LHCN-M2 (cell line): ENCODE measurements around the gene SLC12A6. TPM values are rescaled to one million over a fixed set of nuclear protein-coding genes. Genes with fewer than 3 reads are reported as not detected.
A peak's percentile ranks its signal among the peaks of the same experiment; 100 is the strongest.
"Not testable (repeated sequence)": the region's sequence is repeated elsewhere in the genome, so short reads cannot be mapped to it uniquely, and the experiment has no call there.

Experiments used
- DNase-seq: peaks from one replicate; pipeline ENCODE4 v3.0.0-alpha.2; 2012; ENCODE audit warnings: low read depth
- polyA plus RNA-seq: library from polyadenylated mRNA; unstranded; fragments of >200 nt; gene quantifications from one replicate; pipeline ENCODE4 v1.2.1, GENCODE V29; 2012; ENCODE audit warnings: missing spikeins
- total RNA-seq: library from RNA; depleted of rRNA; stranded (reverse); fragments of >200 nt; gene quantifications from 2 replicates; pipeline ENCODE4 v1.2.3, GENCODE V29; 2014; rRNA removed

The SLC12A6 gene
- total RNA-seq = 11.2 and 12.1 TPM in 2 replicates
- 3.4 TPM for polyA plus RNA-seq

- DNase-seq = peak; percentile 90
Observed at GRCh38 chr15:34337557-34338306, at the start of gene SLC12A6. SLC12A6 (minus strand) TSS chr15:34337781; CDS start chr15:34336680, 1,101 bp downstream.

- DNase-seq = not testable (repeated sequence)
Observed at GRCh38 chr15:34381829-34382521, 44.4 kb upstream of the SLC12A6 start.

- not testable (repeated sequence) for DNase-seq
Observed at GRCh38 chr15:34380491-34380890, 42.9 kb upstream of the SLC12A6 start.

- DNase-seq = no peak
Observed at GRCh38 chr15:34376856-34377255, 39.3 kb upstream of the SLC12A6 start.

DNA sequence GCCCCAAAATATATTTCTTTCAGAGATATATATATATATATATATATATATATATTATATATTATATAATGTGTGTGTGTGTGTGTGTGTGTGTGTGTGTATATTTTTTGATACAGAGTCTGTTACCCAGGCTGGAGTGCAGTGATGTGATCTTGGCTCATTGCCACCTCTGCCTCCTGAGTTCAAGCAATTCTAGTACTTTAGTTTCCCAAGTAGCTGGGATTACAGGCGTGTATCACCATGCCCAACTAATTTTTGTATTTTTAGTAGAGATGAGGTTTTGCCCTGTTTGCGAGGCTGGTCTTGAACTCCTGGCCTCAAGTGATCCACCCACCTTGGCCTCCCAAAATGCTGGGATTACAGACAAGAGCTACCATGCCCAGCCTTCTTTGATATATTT, 38.0 kb upstream of the SLC12A6 start:
- DNase-seq = not testable (repeated sequence)

DNA sequence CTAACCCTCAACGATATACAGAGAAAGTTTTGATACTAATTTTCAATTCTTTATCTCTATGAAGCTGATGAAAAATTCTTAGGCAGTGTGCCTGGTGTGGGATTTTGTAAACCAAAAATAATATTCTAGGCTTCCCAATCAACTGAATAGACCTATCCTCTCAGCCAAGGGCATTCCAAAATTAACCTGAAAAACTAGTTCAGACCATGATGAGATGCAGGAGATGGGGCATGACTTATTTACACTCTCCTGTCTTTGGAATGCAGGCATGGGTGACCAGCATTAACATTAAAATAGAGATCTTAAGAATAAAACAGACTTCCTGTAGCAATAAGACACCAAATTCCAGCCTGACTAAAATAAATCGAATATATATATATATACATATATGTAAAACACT, 37.2 kb upstream of the SLC12A6 start:
- DNase-seq = no peak

DNA sequence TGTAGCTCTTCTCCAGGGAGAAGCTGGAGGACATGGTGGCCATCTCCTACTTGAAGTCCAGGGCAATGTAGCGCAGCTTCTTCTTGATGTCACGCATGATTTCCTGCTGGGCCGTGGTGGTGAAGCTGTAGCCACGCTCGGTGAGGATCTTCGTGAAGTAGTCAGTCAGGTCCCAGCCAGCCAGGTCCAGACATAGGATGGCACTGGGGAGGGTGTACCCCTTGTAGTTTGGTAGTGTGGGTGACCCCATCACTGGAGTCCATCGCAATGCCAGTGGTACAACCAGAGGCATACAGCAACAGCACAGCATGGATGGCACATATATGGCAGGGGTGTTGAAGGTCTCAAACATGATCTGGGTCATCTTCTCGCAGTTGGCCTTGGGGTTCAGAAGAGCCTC, 36.4 kb upstream of the SLC12A6 start:
- DNase-seq = no peak

DNA sequence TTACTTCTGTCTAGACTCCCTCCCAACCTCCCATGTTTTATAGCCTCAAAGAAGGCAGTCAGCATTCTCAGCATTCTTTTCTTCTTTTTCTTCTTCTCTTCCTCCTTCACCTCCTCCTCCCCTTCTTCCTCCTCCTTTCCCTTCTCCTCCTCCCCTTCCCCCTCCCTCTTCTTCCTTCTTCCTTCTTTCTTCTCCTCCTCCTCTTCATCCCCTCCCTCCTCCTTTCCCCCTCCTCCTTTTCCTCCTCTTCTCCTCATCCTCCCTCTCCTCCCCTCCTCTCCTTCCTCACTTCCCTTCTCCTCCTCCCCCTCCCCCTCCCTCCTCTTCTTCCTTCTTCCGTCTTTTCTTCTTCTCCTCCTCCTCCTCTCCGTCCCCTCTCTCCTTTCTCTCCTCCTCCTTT, 33.1 kb upstream of the SLC12A6 start:
- no peak for DNase-seq

- no peak for DNase-seq
Observed at GRCh38 chr15:34370129-34370528, 32.5 kb upstream of the SLC12A6 start.

- peak; percentile 88 for DNase-seq
Observed at GRCh38 chr15:34367101-34368081, 29.8 kb upstream of the SLC12A6 start, which contains the start of gene LPCAT4. LPCAT4 (minus strand) TSS chr15:34367196; CDS start chr15:34367100, 96 bp downstream.

DNA sequence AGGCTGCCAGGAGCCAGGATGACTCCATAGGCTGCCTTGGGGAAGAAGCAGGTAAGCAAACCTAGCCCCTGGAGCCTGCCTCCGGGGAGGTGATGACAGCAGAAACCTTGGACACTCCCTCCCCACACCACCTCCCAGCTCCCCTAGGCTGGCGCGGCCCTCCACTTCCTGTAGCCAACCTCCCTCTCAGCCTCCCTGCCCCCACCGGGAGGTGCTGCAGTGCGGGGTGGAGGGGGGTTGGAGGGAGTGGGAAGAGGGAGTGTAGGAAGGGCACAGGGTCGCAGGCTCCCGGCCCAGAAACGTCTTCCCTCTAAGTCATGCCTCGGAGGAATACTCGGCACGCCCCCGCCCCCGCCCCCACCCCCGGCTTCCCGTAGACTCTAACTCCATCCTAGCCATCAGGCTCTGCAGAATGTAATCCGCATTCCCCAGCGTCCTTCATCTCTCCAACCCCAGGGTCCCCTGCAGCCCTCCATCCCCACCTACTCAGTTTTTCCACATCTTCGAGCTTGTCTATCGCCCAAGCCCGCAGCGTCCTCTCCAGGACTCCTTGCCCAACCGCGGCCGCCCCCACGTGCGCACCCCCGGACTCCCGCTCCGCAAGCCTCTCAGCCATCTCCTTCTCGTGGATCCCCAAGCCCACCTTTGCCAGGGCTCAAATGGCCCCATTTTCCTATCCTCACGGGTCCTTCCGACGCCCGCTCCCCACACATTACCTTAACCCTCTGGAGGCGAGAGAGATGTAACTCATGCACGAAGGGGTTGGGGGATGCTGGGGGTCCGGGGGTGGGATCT, 28.9 kb upstream of the SLC12A6 start:
- peak; percentile 34 for DNase-seq

DNA sequence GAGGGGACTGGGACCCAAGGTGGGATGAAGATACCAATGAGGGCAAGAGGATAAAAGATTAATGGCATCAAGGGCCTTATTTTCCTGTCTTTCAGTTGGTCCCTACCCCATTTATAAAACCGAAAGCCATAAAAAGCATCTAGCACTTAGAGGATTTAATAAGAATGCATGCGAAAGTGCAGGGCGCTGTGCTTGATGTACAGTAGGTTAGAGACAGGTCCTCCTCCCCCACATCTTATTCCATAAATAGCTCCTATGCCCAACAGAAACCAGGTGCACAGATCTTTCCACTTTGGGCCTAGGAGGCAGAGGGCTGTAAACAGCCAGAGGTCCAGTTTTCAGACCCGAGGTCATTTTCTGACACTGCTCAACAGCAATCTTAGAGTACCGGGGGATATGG, 28.3 kb upstream of the SLC12A6 start:
- no peak for DNase-seq

DNA sequence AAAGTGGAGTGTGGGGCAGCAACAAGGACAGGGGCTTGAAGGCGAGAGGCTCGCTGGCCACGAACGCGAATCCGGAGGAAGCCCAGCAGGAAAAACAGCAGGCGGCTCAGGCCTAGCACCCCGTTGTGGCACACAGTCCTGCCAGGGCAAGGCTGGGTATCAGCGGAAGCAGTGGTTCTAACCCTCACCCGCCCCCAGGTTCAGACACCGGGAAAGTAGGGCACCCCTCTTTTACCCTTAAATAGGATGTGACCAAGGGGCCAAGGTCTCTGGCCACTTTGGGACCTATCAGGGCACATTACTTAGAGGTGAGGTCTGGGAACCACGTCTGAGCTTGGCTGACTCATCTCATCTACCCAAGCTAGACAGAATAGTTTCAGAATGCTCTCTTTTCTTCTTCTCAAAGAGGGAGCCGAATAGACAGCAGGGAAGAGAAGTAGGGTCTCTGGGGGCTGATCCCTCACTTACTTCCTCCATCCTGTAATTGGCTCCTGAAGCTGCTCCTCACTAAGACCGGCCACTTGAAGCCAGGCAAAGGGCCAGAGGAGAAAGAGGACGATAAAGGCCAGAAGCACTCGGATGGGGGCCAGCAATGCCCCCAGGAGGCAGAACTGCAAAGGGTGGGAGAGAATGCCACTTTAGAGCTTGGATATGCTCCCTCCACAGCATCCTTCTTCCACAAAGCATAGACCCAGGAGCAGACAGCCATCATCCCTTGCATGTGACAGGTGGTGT, 27.7 kb upstream of the SLC12A6 start:
- DNase-seq = no peak

- no peak for DNase-seq
Observed at GRCh38 chr15:34364041-34364440, 26.5 kb upstream of the SLC12A6 start.

GRCh38 chr15:34362047-34362773, 24.6 kb upstream of the SLC12A6 start:
- no peak for DNase-seq

DNA sequence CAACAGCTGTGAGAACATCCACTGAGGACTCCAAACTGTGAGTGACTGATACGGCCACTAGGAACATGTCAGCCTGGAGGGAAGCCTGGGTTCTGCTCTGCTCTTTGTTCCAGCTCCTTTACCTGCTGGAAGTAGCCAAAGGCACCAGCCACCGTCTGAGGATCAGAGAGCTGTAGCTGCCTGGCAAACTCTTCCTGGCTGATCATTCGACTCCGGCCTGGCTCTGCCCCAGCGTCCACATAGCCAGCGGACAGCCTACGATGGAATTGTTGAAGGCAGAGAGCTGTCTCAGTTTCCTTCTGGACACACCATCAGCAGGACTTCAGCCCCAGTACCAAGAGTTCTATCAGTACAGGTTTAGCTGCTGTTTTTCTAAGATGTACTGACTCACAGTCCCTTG, 23.7 kb upstream of the SLC12A6 start:
- no peak for DNase-seq

GRCh38 chr15:34360298-34360697, 22.7 kb upstream of the SLC12A6 start:
- no peak for DNase-seq

DNA sequence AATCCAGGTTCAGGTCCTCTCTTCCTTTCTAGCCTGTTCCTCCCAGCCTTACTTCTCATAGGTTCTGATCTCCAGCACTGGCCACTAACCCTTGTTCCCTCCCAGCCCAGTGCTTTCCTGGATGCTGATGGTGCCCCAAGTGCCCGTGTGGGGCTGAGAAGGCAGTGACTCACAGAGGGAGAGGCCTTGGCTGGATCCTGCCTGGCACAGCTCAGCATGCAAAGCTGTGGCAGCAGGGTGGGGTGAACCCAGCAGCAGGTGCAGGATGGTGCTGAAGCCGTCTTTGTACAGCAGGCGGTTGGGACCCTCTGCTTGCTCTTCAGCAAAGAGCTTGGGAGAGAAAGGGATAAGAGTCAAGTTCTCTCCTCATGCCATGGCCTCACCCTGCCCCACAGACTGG, 21.8 kb upstream of the SLC12A6 start:
- peak; percentile 34 for DNase-seq

- no peak for DNase-seq
Observed at GRCh38 chr15:34358948-34359347, 21.4 kb upstream of the SLC12A6 start.
